Neutrophil (primary cell): Measurements from ENCODE around the gene VSNL1.

ENCODE experiments used
- H3K27ac ChIP-seq: fragments of 200-600 bp; sonication (generic); 2 replicates; pipeline ENCODE4 v1.5.1; 2016; ENCODE audit warnings: mild to moderate bottlenecking, moderate library complexity
- H3K27me3 ChIP-seq: fragments of 200-600 bp; sonication (generic); 2 replicates; pipeline ENCODE4 v1.6.0; 2016; ENCODE audit warnings: mild to moderate bottlenecking
- H3K36me3 ChIP-seq: fragments of 200-600 bp; sonication (generic); 2 replicates; pipeline ENCODE4 v1.5.1; 2017
- H3K4me1 ChIP-seq, 2 experiments: fragments of 200-600 bp in 1 of 2; sonication (generic) in 1 of 2; 1 replicate in 1 of 2; 2 replicates in 1 of 2; pipeline versions ENCODE4 v1.5.1 to v1.6.1; 2013 to 2016; ENCODE audit warnings: low read depth in 1 of 2, low read length in 1 of 2, mild to moderate bottlenecking in 1 of 2, moderate library complexity in 1 of 2; ENCODE audit not compliant: control insufficient read depth in 1 of 2, insufficient read depth in 1 of 2
- H3K4me3 ChIP-seq, 2 experiments: fragments of 200-600 bp in 1 of 2; sonication (generic) in 1 of 2; 1 replicate in 1 of 2; 2 replicates in 1 of 2; pipeline ENCODE4 v1.5.1; 2013 to 2016; ENCODE audit warnings: low read depth in 1 of 2, low read length in 1 of 2, mild to moderate bottlenecking in 1 of 2, moderate library complexity in 1 of 2
- H3K9me3 ChIP-seq: fragments of 200-600 bp; sonication (generic); 2 replicates; pipeline ENCODE4 v1.5.1; 2016
- CTCF ChIP-seq: fragments of 200-600 bp; sonication (generic); IDR thresholded peaks from 2 replicates; pipeline ENCODE4 v1.5.1; 2016; ENCODE audit warnings: antibody characterized with exemption

VSNL1 gene

DNA sequence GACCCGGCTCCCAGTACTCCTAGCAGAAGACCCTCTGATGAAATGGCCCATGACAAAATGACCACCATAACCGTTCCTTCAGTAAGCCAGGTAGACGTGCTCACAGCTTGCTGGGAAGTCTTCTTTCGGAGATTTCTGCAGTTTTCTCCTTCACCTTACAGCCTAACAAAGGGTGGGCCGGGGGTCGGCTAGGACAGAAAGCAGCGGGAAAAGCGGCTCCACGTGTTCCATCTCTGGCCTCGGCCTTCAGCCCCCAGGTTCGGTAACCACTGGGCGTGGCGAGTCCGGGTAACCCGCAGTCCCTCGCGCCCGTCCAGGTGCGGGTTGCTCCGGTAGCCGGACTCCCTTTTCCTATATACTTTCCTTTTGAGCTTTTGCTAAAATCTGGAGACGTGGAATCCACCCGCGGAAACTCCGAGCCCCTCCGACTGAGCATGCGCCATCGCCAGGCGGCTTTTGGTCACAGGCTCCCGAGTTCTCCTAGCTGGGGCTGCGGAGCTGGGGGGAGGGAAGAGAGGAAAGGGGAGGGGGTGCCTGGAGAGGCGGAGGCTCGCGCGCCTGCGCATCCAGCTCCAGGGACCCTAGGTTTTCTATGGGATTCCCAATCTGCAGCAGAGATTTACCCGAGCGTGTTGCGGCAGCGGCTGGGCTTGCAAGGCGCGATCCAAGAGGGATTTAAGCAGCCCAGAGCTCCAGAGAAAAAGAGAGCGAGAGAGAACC is at the start of gene VSNL1:
Gene VSNL1 (plus strand): TSS at position 604 of the 720 bp plus-strand sequence. CDS start 51,379 bp downstream, outside the sequence.
- Histone ChIP-seq H3K27ac (no peak within 1 kb of the TSS), H3K4me1 (no peaks in the 10 kb centered on the region), H3K4me3 (no peak within 1 kb of the TSS), H3K9me3 (no peaks in the 10 kb centered on the region), H3K27me3 (peaks cover 91% of the 10 kb centered on the region), H3K36me3 (no peaks in the 10 kb centered on the region)
- TF ChIP-seq CTCF, result no peak

DNA sequence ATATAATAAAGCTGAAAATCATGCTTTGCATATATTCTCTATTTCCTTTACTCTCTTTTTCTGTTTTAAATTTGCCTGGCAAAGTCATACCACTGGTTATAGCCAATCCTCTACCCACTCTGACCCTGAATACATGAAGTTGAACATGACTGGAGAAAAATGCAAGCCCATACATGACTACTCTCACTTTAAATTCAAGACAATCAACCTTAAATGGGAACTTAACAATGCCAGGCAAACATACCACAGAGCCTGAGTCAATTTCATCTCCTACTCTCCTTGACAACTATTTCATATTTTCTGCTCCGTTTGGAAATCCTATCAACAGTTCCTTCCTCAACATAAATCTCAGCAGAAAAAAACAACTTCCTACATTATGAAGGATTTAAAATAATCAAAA is 44.9 kb upstream of the VSNL1 start:
- Histone ChIP-seq H3K4me1 (no peaks in the 10 kb centered on the region), H3K27me3 (no peaks in the 10 kb centered on the region), H3K27ac (no peak overlapping the region), H3K36me3 (no peaks in the 10 kb centered on the region), H3K4me3 (no peak overlapping the region), H3K9me3 (no peaks in the 10 kb centered on the region)
- TF ChIP-seq CTCF, result no peak

- Histone ChIP-seq H3K36me3 (no peaks in the 10 kb centered on the region), H3K27ac (no peak overlapping the region), H3K4me1 (no peaks in the 10 kb centered on the region), H3K27me3 (no peaks in the 10 kb centered on the region), H3K9me3 (no peaks in the 10 kb centered on the region), H3K4me3 (no peak overlapping the region)
- no peak for TF ChIP-seq CTCF
Observed at GRCh38 chr2:17497718-17498117, 42.8 kb upstream of the VSNL1 start.

DNA sequence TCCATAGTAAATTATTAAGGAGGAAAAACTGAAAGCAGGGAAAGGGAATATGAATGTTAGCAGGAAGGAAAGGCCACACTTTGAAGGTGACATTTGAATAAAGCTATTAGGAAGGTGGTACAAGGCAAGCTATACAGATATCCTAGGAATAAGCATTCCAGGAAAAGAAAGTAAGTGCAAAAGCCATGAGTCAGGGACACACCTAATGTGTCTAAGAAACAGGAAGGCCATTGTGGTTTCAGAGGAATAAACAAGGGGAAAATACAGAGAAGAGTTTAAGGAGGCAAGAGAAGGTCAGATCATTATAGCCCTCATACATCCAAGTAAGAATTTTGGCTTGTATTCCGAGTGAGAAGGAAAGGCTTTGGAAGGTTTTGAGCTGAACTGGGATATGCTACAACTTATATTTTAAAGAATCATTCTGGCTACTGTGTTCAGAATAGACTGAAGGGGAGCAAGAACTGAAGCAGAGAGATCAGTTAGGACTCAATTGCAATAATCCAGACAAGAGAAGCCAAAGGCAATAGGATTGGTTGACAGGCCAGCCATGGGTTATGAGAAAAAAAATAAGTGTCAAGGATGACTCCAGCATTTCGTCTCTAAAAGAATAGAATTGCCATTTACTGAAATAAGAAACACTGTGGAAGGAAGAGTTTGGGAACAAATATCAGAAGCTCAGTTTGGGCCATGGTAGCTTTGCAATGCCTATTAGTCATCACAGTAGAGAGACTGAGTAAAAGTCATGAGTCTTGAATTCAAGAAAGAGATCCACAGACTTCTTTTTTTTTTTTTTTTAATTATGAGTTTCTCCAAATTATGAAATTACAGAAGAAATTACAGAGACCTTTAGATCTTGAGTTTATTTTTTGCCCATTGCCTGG is 33.5 kb upstream of the VSNL1 start:
- no peak for TF ChIP-seq CTCF
- Histone ChIP-seq H3K4me3 (no peak overlapping the region), H3K36me3 (no peaks in the 10 kb centered on the region), H3K4me1 (no peaks in the 10 kb centered on the region), H3K9me3 (no peaks in the 10 kb centered on the region), H3K27ac (no peak overlapping the region), H3K27me3 (no peaks in the 10 kb centered on the region)

DNA sequence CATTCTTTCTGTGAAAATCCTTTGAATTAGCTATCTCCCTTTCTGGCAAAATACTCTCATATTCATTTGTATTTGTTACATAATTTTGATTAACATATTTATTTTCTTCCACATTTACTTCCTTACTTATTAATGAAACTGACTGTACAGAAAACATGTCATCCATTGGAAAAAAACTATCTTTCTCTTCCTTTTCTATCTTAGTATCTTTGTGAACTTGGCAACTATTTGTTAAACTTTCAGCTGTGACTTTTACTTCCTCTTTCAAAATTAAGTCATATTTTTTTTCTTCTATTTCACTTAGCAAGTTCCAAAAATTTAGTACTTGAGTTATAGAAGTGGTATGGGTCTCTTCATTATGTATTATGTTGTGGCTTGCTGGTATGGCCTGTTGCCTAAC is 24.8 kb upstream of the VSNL1 start:
- Histone ChIP-seq H3K4me1 (no peaks in the 10 kb centered on the region), H3K4me3 (no peak overlapping the region), H3K36me3 (no peaks in the 10 kb centered on the region), H3K27ac (no peak overlapping the region), H3K27me3 (peaks cover 33% of the 10 kb centered on the region), H3K9me3 (no peaks in the 10 kb centered on the region)
- TF ChIP-seq CTCF, result no peak
